CD4-positive, alpha-beta T cell (primary cell): ENCODE data around the gene PER1. TPM values are rescaled to one million over a fixed set of nuclear protein-coding genes. Genes with fewer than 3 reads are reported as not detected.

ENCODE experiments used
- ATAC-seq: fragments of 200-7000 bp; cut with Tn5 transposase; one replicate; pipeline ENCODE4 v1.10.0; 2022; ENCODE audit warnings: mild to moderate bottlenecking; ENCODE audit not compliant: poor library complexity
- CTCF ChIA-PET: fragments of 350-600 bp; sonication (Branson Sonifier 250); formaldehyde crosslinking; loops from one replicate; lab custom pipeline; 2021; ENCODE audit warnings: antibody characterized with exemption, inconsistent platforms; lab: Charles Lee
- POLR2A ChIA-PET: fragments of 350-600 bp; sonication (Branson Sonifier 250); formaldehyde crosslinking; loops from one replicate; lab custom pipeline; 2021; ENCODE audit warnings: antibody characterized with exemption, inconsistent platforms; lab: Charles Lee
- DNase-seq, 14 experiments: peaks; one replicate each; pipeline ENCODE4 v3.0.0-alpha.2; 2013 to 2020; ENCODE audit warnings: mixed read lengths in 2 of 14
- H3K27ac ChIP-seq, 2 donors: one replicate each; pipeline versions ENCODE4 v1.5.1 to v1.7.0; 2013; ENCODE audit warnings: low read length in 2 of 2, low read depth in 1 of 2, mild to moderate bottlenecking in 1 of 2
- H3K27me3 ChIP-seq, 2 experiments: 1 replicate in 1 of 2; 2 replicates in 1 of 2; pipeline versions ENCODE4 v1.6.1 to v1.7.0; 2013; ENCODE audit warnings: low read length in 2 of 2, control low read depth in 1 of 2, mild to moderate bottlenecking in 1 of 2, moderate library complexity in 1 of 2; ENCODE audit not compliant: insufficient read depth in 2 of 2, control insufficient read depth in 1 of 2
- H3K36me3 ChIP-seq: one replicate; pipeline ENCODE4 v1.6.1; 2013; ENCODE audit warnings: low read length, control low read depth; ENCODE audit not compliant: insufficient read depth
- H3K4me1 ChIP-seq: one replicate; pipeline ENCODE4 v1.6.1; 2013; ENCODE audit warnings: low read length, control low read depth; ENCODE audit not compliant: insufficient read depth
- H3K4me3 ChIP-seq: one replicate; pipeline ENCODE4 v1.5.1; 2013; ENCODE audit warnings: mild to moderate bottlenecking, low read length, moderate library complexity
- H3K9me3 ChIP-seq, 2 experiments: 1 replicate in 1 of 2; 2 replicates in 1 of 2; pipeline versions ENCODE4 v1.6.1 to v1.7.0; 2013; ENCODE audit warnings: low read length in 2 of 2, mild to moderate bottlenecking in 2 of 2, control low read depth in 1 of 2, moderate library complexity in 1 of 2; ENCODE audit not compliant: control insufficient read depth in 1 of 2, insufficient read depth in 1 of 2
- H3K27ac Mint-ChIP-seq: one replicate; pipeline ENCODE4 v1.8.0; 2020; ENCODE audit warnings: mixed read lengths
- H3K27me3 Mint-ChIP-seq: one replicate; pipeline ENCODE4 v1.8.0; 2021; ENCODE audit warnings: mixed read lengths
- H3K36me3 Mint-ChIP-seq: one replicate; pipeline ENCODE4 v1.8.0; 2021; ENCODE audit warnings: low read depth, mixed read lengths
- H3K4me1 Mint-ChIP-seq: one replicate; pipeline ENCODE4 v1.8.0; 2021; ENCODE audit warnings: low read depth, mixed read lengths
- H3K4me3 Mint-ChIP-seq: one replicate; pipeline ENCODE4 v1.8.0; 2020; ENCODE audit warnings: mild to moderate bottlenecking, mixed read lengths
- H3K9me3 Mint-ChIP-seq: one replicate; pipeline ENCODE4 v1.8.0; 2020; ENCODE audit warnings: mixed read lengths
- CTCF ChIP-seq: fragments of 200-600 bp; IDR thresholded peaks from one replicate; pipeline ENCODE4 v1.8.0; 2022; ENCODE audit warnings: antibody characterized with exemption, mild to moderate bottlenecking
- intact Hi-C, 2 experiments: fragments of 100-400 bp; cut with DNase I in 1 of 2; cut with micrococcal nuclease in 1 of 2; formaldehyde crosslinking; loops; one replicate each; pipeline versions ENCODE4 v1.15.1 to v1.9.0; 2023 to 2025; cut with DNase I, micrococcal nuclease
- total RNA-seq, 174 experiments: library from RNA in 2 of 174; stranded (reverse) in 2 of 174; gene quantifications; one replicate each; pipeline ENCODE4 v1.2.3 and lab custom pipeline; 2021 to 2026

Gene PER1
- total RNA-seq, 2 experiments from 2014 or later = 1,723 to 1,794 TPM

DNA sequence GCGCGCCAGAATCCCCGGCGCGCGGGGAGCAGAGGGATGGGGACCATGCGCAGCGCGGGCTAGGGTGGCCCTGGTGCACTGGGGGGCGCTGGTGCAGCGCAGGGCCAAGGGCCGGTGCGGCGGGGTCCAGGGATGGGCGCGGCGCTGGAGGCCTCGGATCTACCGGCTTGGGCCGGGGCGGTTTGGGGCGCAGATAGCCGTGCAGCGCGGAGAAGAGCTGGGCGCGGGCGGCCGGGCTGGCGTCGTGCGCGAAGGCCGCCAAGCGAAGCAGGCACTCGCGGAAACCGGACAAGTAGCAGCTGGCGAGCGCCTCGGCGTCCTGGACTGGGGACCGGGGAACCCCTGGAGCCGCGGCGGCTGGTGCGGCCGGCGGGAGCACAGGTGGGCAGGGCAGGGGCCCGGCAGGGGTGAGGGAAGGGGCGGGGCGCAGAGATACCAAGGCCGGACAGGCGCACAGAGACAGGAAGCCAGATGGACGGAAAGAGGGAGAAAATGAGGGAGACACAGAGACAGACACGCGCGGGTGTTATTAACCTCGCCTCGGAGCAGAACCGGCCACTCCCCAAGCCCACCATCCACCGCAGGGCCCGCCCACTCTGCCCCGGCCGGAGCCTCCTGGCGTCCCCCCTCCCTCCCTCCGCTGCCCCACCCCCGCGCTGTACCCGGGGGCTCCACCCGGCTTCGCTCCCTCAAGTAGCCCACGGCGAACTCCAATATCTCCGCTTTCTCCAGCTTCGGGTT, 30.4 kb downstream of the PER1 start:
- POLR2A ChIA-PET = interaction anchor here (1.0 to 9.8 kb wide), 11 partner anchors 12 to 174 kb away, joined by 3 to 161 read pairs (median 7); partner anchors contain the start of genes BORCS6, CTC1, PER1 and SLC25A35
- peak; percentile 39 for TF ChIP-seq CTCF
- peak overlapping the region; percentile 50 for H3K27ac Mint-ChIP-seq

DNA sequence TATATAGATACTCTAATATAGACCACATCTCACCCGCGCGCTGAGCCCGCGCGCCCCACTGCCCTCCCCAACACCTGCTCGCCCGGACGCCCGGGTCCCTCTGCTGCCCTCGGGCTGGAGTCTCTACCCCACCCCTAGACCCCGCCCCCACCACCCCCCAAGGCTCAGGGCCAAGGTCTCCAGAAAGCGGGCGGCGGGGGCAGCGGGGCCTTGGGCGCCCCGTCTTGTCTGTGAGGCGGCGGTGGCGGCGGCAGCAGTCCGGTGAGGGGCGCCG, 30.9 kb downstream of the PER1 start:
- intact Hi-C loops = loop anchor here (2.0 to 5.0 kb wide), 5 partner anchors 41 to 176 kb away; partner anchors contain the start of genes CTC1 (in 1 of the 2), PFAS (in 1 of the 2), SLC25A35 (in 1 of the 2) and VAMP2 (in 1 of the 2)
- POLR2A ChIA-PET = interaction anchor here (1.3 to 9.8 kb wide), 7 partner anchors 17 to 174 kb away, joined by 3 to 161 read pairs (median 9); partner anchors contain the start of genes CTC1, PER1 and SLC25A35
- H3K27me3 ChIP-seq = peaks cover 33 to 40% of the 10 kb centered on the region in 2 experiments
- ATAC-seq (no peak), DNase-seq (no peak)
- H3K4me3 ChIP-seq = peak overlapping the region; percentile 57
- peaks cover 0 to 9% of the 10 kb centered on the region in 2 experiments for H3K9me3 ChIP-seq
- Mint-ChIP-seq H3K36me3 (peaks cover 60% of the 10 kb centered on the region), H3K27ac (peak overlapping the region; percentile 100), H3K27me3 (peaks cover 65% of the 10 kb centered on the region), H3K4me3 (peak overlapping the region; percentile 99), H3K4me1 (peaks cover 76% of the 10 kb centered on the region), H3K9me3 (peaks cover 2% of the 10 kb centered on the region)
- no peak overlapping the region for H3K27ac ChIP-seq
- H3K4me1 ChIP-seq = peaks cover 89% of the 10 kb centered on the region
- CTCF ChIA-PET = no interaction called here
- H3K36me3 ChIP-seq = no peaks in the 10 kb centered on the region
- no peak for TF ChIP-seq CTCF

More for the DNA sequence above, 30.4 kb downstream of the PER1 start:
- Histone ChIP-seq H3K4me1 (peaks cover 89% of the 10 kb centered on the region), H3K4me3 (peak overlapping the region; percentile 69), H3K36me3 (no peaks in the 10 kb centered on the region), H3K27me3 (peaks cover 28 to 37% of the 10 kb centered on the region in 2 experiments), H3K9me3 (peaks cover 0 to 9% of the 10 kb centered on the region in 2 experiments), H3K27ac (no peak overlapping the region)
- Mint-ChIP-seq H3K27me3 (peaks cover 63% of the 10 kb centered on the region), H3K36me3 (peaks cover 64% of the 10 kb centered on the region), H3K4me3 (peak overlapping the region; percentile 91), H3K4me1 (peaks cover 80% of the 10 kb centered on the region), H3K9me3 (peaks cover 2% of the 10 kb centered on the region)
- DNase-seq (peak in 6 of 14 experiments; percentile 32 to 73 (median 50)), ATAC-seq (no peak)
- CTCF ChIA-PET = interaction anchor here (0.7 to 1.3 kb wide), 2 partner anchors 17 to 126 kb away, joined by 3 to 6 read pairs; partner anchors contain the start of gene CTC1
- intact Hi-C loops = loop anchor here (2.0 to 5.0 kb wide), 5 partner anchors 40 to 175 kb away; partner anchors contain the start of genes CTC1 (in 1 of the 2), PFAS (in 1 of the 2), SLC25A35 (in 1 of the 2) and VAMP2 (in 1 of the 2)

DNA sequence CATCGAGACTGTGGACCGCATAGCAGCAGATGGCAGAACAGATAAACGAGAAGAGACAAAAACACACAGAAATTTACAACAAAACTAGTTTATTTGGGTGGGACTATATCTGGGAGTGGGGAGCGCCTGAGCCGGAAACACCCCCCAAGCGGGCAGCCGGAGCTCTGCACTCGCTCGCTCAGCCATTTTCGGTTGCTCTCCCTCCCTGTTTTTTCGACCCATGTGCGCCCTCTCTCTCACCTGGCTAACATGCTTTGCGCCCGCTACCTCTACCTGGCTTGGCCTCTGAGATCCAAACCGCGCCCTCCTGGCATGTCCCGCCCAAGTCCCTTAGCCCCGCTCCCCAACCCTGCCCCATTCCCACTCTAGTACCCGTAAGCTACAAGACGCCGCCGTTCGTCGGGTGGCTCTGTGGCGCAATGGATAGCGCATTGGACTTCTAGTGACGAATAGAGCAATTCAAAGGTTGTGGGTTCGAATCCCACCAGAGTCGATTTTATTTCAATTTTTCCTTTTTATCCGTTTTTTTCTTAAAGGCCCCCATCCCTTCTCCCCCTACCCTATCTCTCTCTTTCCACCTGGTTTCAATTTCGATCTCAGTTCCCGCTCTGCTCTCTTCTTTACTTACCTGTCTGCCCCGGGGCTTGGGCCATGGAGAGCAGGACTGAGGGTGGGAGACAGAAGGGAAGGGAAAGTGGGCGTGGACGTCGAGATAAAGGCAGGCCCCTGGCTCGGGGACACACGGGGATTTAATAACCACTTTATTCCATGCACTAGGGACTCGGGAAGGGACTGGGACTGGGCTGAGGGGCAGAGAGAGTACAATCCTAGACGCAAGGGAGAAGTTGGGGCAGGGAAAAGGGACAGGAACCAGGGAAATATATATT, 31.4 kb downstream of the PER1 start:
- Mint-ChIP-seq H3K9me3 (peaks cover 2% of the 10 kb centered on the region), H3K27me3 (peaks cover 64% of the 10 kb centered on the region), H3K4me1 (peaks cover 71% of the 10 kb centered on the region), H3K27ac (peak overlapping the region; percentile 100), H3K36me3 (peaks cover 55% of the 10 kb centered on the region), H3K4me3 (peak overlapping the region; percentile 99)
- intact Hi-C loops = loop anchor here (2.0 to 5.0 kb wide), 5 partner anchors 42 to 177 kb away; partner anchors contain the start of genes CTC1 (in 1 of the 2), PFAS (in 1 of the 2), SLC25A35 (in 1 of the 2) and VAMP2 (in 1 of the 2)
- Histone ChIP-seq H3K27ac (no peak overlapping the region), H3K9me3 (peaks cover 0 to 9% of the 10 kb centered on the region in 2 experiments), H3K36me3 (no peaks in the 10 kb centered on the region), H3K4me1 (peaks cover 83% of the 10 kb centered on the region), H3K4me3 (peak overlapping the region; percentile 57), H3K27me3 (peaks cover 39 to 41% of the 10 kb centered on the region in 2 experiments)
- ATAC-seq = peak; percentile 28
- TF ChIP-seq CTCF = peak; percentile 33
- ChIA-PET CTCF (interaction anchor here (0.9 to 3.1 kb wide), 16 partner anchors 11 to 263 kb away, joined by 3 to 42 read pairs (median 8); partner anchors contain the start of gene BORCS6), POLR2A (interaction anchor here (0.6 to 9.8 kb wide), 28 partner anchors 11 to 883 kb away, joined by 3 to 161 read pairs (median 7); partner anchors contain the start of genes AURKB, BORCS6, CNTROB and CTC1)
- peak; percentile 35 to 87 (median 62) for DNase-seq
